Islet of Langerhans (tissue), 1 donor: ENCODE results near the gene DUSP5.
"Not testable (repeated sequence)": the region's sequence is repeated elsewhere in the genome, so short reads cannot be mapped to it uniquely, and the experiment has no call there.

Experiments used
- FAIRE-seq: peaks from one replicate; lab custom pipeline; 2011; peaks lifted over from hg19 to GRCh38; lab: Jason Lieb, UNC

Gene DUSP5

GRCh38 chr10:110522365-110522988 is 24.8 kb downstream of the DUSP5 start:
- FAIRE-seq = peak; percentile 79

GRCh38 chr10:110523736-110524135 is 26.0 kb downstream of the DUSP5 start:
- FAIRE-seq = no peak

GRCh38 chr10:110524179-110524858 is 26.6 kb downstream of the DUSP5 start:
- FAIRE-seq = no peak

- FAIRE-seq = no peak
Observed at GRCh38 chr10:110524859-110525232, 27.1 kb downstream of the DUSP5 start.

- no peak for FAIRE-seq
Observed at GRCh38 chr10:110525349-110526260, 27.9 kb downstream of the DUSP5 start.

GRCh38 chr10:110527731-110528171 is 30.0 kb downstream of the DUSP5 start:
- FAIRE-seq = no peak

- no peak for FAIRE-seq
Observed at GRCh38 chr10:110528224-110528996, 30.7 kb downstream of the DUSP5 start.

- not testable (repeated sequence) for FAIRE-seq
Observed at GRCh38 chr10:110528997-110529524, 31.4 kb downstream of the DUSP5 start.

GRCh38 chr10:110529596-110530011 is 31.9 kb downstream of the DUSP5 start:
- no peak for FAIRE-seq

GRCh38 chr10:110530131-110530831 is 32.6 kb downstream of the DUSP5 start:
- no peak for FAIRE-seq

- FAIRE-seq = no peak
Observed at GRCh38 chr10:110531687-110532086, 34.0 kb downstream of the DUSP5 start.

GRCh38 chr10:110532628-110533027 is 34.9 kb downstream of the DUSP5 start:
- not testable (repeated sequence) for FAIRE-seq

- FAIRE-seq = no peak
Observed at GRCh38 chr10:110533149-110533548, 35.4 kb downstream of the DUSP5 start.

- no peak for FAIRE-seq
Observed at GRCh38 chr10:110534571-110534970, 36.9 kb downstream of the DUSP5 start.

GRCh38 chr10:110535958-110536891 is 38.5 kb downstream of the DUSP5 start:
- FAIRE-seq = no peak

GRCh38 chr10:110539091-110539490 is 41.4 kb downstream of the DUSP5 start:
- FAIRE-seq = no peak

GRCh38 chr10:110540031-110540430 is 42.3 kb downstream of the DUSP5 start:
- FAIRE-seq = no peak

GRCh38 chr10:110544958-110545537 is 47.3 kb downstream of the DUSP5 start:
- FAIRE-seq = no peak

- no peak for FAIRE-seq
Observed at GRCh38 chr10:110546077-110546476, 48.4 kb downstream of the DUSP5 start.
